Progenitor cell of endocrine pancreas (in vitro differentiated cells): ENCODE measurements around the gene SLC10A6. TPM values are rescaled to one million over a fixed set of nuclear protein-coding genes. Genes with fewer than 3 reads are reported as not detected.

ENCODE experiments used
- DNase-seq: peaks from one replicate; pipeline ENCODE4 v3.0.0; 2021; ENCODE audit warnings: low spot score; ENCODE audit not compliant: unreplicated experiment
- H3K27ac Mint-ChIP-seq: 2 replicates; pipeline ENCODE4 v1.8.0; 2021; ENCODE audit warnings: mild to moderate bottlenecking, moderate library complexity, mixed read lengths
- H3K27me3 Mint-ChIP-seq: 2 replicates; pipeline ENCODE4 v1.8.0; 2021; ENCODE audit warnings: mixed read lengths
- H3K36me3 Mint-ChIP-seq: 2 replicates; pipeline ENCODE4 v1.8.0; 2022; ENCODE audit warnings: mixed read lengths; ENCODE audit not compliant: insufficient read depth
- H3K4me1 Mint-ChIP-seq: 2 replicates; pipeline ENCODE4 v1.8.0; 2021; ENCODE audit warnings: low read depth, mixed read lengths
- H3K4me3 Mint-ChIP-seq: 2 replicates; pipeline ENCODE4 v1.8.0; 2021; ENCODE audit warnings: low read depth, mild to moderate bottlenecking, moderate library complexity, mixed read lengths
- H3K9me3 Mint-ChIP-seq: 2 replicates; pipeline ENCODE4 v1.8.0; 2021; ENCODE audit warnings: low read depth, mixed read lengths
- total RNA-seq: library from RNA; stranded (reverse); gene quantifications from 2 replicates; pipeline ENCODE4 v1.2.1, GENCODE V29; 2021
- TF ChIP-seq, protein P1 (sequence below): fragments of 200-600 bp; sonication (generic); IDR thresholded peaks from one replicate; pipeline ENCODE4 v1.5.0; 2021; ENCODE audit warnings: antibody characterized with exemption, mild to moderate bottlenecking; ENCODE audit not compliant: unreplicated experiment

The SLC10A6 gene
- total RNA-seq, 1 donor from 2014 or later = not detected

DNA sequence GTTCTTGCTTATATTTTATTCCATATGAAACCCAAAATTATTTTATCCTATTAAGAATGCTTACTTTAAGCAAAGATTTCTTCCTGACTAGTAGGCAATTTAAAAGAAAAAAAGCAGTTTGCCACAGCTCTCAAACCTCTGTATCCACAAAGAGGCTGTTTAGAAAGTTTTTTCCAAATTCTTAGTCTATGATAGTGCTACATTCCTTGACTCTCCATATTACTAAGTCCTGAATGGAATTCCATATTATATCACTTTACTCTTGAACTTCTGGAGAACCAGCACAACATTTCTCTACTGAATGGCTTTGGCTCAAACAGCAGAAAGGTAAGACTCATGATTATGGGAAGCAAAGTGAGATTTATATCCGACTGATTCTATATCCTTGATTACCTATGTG lies 8.3 kb downstream of the SLC10A6 start:
- Mint-ChIP-seq H3K4me1 (no peaks in the 10 kb centered on the region), H3K27ac (no peak overlapping the region), H3K9me3 (peaks cover 4% of the 10 kb centered on the region), H3K4me3 (no peak overlapping the region), H3K27me3 (no peaks in the 10 kb centered on the region), H3K36me3 (no peaks in the 10 kb centered on the region)
- TF ChIP-seq, protein P1, sequence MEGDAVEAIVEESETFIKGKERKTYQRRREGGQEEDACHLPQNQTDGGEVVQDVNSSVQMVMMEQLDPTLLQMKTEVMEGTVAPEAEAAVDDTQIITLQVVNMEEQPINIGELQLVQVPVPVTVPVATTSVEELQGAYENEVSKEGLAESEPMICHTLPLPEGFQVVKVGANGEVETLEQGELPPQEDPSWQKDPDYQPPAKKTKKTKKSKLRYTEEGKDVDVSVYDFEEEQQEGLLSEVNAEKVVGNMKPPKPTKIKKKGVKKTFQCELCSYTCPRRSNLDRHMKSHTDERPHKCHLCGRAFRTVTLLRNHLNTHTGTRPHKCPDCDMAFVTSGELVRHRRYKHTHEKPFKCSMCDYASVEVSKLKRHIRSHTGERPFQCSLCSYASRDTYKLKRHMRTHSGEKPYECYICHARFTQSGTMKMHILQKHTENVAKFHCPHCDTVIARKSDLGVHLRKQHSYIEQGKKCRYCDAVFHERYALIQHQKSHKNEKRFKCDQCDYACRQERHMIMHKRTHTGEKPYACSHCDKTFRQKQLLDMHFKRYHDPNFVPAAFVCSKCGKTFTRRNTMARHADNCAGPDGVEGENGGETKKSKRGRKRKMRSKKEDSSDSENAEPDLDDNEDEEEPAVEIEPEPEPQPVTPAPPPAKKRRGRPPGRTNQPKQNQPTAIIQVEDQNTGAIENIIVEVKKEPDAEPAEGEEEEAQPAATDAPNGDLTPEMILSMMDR = no peak
- DNase-seq = no peak

GRCh38 chr4:86837691-86838503 lies 11.3 kb downstream of the SLC10A6 start:
- H3K4me3 Mint-ChIP-seq = no peak overlapping the region
- no peaks in the 10 kb centered on the region for H3K36me3 Mint-ChIP-seq
- no peak overlapping the region for H3K27ac Mint-ChIP-seq
- TF ChIP-seq, protein P1 = no peak
- H3K27me3 Mint-ChIP-seq = no peaks in the 10 kb centered on the region
- H3K4me1 Mint-ChIP-seq = no peaks in the 10 kb centered on the region
- no peak for DNase-seq
- no peaks in the 10 kb centered on the region for H3K9me3 Mint-ChIP-seq

GRCh38 chr4:86835677-86836076 lies 13.5 kb downstream of the SLC10A6 start:
- no peaks in the 10 kb centered on the region for H3K36me3 Mint-ChIP-seq
- DNase-seq = no peak
- H3K9me3 Mint-ChIP-seq = no peaks in the 10 kb centered on the region
- no peak overlapping the region for H3K27ac Mint-ChIP-seq
- H3K4me3 Mint-ChIP-seq = no peak overlapping the region
- H3K4me1 Mint-ChIP-seq = peaks cover 11% of the 10 kb centered on the region
- H3K27me3 Mint-ChIP-seq = no peaks in the 10 kb centered on the region
- TF ChIP-seq, protein P1 = no peak

DNA sequence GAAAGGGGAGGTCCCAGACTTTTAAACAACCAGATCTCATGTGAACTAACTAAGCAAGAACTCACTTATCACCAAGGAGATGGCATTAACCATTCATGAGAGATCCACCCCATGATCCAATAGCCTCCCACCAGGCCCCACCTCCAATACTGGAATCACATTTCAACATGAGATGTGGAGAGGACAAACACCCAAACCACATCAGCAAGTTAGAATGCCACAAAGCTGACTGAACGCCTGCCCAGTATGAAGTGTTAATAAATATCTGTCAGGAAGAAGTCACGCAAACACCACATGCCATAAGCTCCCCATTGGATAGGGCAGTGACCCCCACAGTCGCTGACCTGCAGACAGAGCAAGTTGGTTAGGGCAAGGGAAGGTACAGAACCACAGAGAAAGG lies 14.3 kb downstream of the SLC10A6 start:
- Mint-ChIP-seq H3K4me1 (peaks cover 11% of the 10 kb centered on the region), H3K36me3 (no peaks in the 10 kb centered on the region), H3K9me3 (no peaks in the 10 kb centered on the region), H3K27ac (no peak overlapping the region), H3K27me3 (no peaks in the 10 kb centered on the region), H3K4me3 (no peak overlapping the region)
- TF ChIP-seq, protein P1 = no peak
- no peak for DNase-seq

GRCh38 chr4:86833615-86834014 lies 15.6 kb downstream of the SLC10A6 start:
- Mint-ChIP-seq H3K4me3 (no peak overlapping the region), H3K4me1 (peaks cover 11% of the 10 kb centered on the region), H3K27me3 (no peaks in the 10 kb centered on the region), H3K27ac (no peak overlapping the region), H3K36me3 (no peaks in the 10 kb centered on the region), H3K9me3 (no peaks in the 10 kb centered on the region)
- TF ChIP-seq, protein P1 = no peak
- no peak for DNase-seq
